Gastroesophageal sphincter (tissue), 3 donors: ENCODE measurements around the gene ETS1.

Experiments used
- EP300 ChIP-seq: sonication (generic); formaldehyde crosslinking; IDR thresholded peaks from one replicate; pipeline ENCODE4 v1.6.1; 2017; ENCODE audit warnings: antibody characterized with exemption, mild to moderate bottlenecking
- POLR2A ChIP-seq, 2 donors: fragments of 450-650 bp; IDR thresholded peaks; one replicate each; pipeline ENCODE4 v1.6.1; 2017; ENCODE audit warnings: antibody characterized with exemption in 2 of 2, mild to moderate bottlenecking in 2 of 2, moderate library complexity in 1 of 2
- TF ChIP-seq, protein P1 (sequence below), 4 experiments: fragments of 200-600 bp in 2 of 4; fragments of 450-650 bp in 2 of 4; sonication (generic) in 1 of 4; IDR thresholded peaks; one replicate each; pipeline ENCODE4 v1.5.1; 2017 to 2019; ENCODE audit warnings: antibody characterized with exemption in 4 of 4, mild to moderate bottlenecking in 2 of 4, moderate library complexity in 2 of 4

- TF ChIP-seq, protein P1, sequence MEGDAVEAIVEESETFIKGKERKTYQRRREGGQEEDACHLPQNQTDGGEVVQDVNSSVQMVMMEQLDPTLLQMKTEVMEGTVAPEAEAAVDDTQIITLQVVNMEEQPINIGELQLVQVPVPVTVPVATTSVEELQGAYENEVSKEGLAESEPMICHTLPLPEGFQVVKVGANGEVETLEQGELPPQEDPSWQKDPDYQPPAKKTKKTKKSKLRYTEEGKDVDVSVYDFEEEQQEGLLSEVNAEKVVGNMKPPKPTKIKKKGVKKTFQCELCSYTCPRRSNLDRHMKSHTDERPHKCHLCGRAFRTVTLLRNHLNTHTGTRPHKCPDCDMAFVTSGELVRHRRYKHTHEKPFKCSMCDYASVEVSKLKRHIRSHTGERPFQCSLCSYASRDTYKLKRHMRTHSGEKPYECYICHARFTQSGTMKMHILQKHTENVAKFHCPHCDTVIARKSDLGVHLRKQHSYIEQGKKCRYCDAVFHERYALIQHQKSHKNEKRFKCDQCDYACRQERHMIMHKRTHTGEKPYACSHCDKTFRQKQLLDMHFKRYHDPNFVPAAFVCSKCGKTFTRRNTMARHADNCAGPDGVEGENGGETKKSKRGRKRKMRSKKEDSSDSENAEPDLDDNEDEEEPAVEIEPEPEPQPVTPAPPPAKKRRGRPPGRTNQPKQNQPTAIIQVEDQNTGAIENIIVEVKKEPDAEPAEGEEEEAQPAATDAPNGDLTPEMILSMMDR (IDR thresholded peaks at IDR 0.05), result no peak
- no peak for TF ChIP-seq POLR2A (IDR thresholded peaks at IDR 0.05)
- TF ChIP-seq EP300, result no peak
These were observed 122.4 kb downstream of the ETS1 start for GRCh38 chr11:128464878-128465450.
